Upper lobe of left lung (tissue), 4 donors: ENCODE results near the gene CLCN2.

Experiments
- EP300 ChIP-seq, 4 donors: sonication (generic); formaldehyde crosslinking; IDR thresholded peaks; one replicate each; pipeline ENCODE4 v1.5.1; 2017; ENCODE audit warnings: antibody characterized with exemption in 4 of 4, control low read depth in 2 of 4
- POLR2A ChIP-seq, 4 donors: fragments of 450-650 bp; IDR thresholded peaks; one replicate each; pipeline ENCODE4 v1.5.1; 2016 to 2017; ENCODE audit warnings: antibody characterized with exemption in 4 of 4, mild to moderate bottlenecking in 2 of 4
- POLR2AphosphoS5 ChIP-seq, 2 donors: sonication (generic); formaldehyde crosslinking; IDR thresholded peaks; one replicate each; pipeline ENCODE4 v1.5.1; 2017; ENCODE audit warnings: antibody characterized with exemption in 2 of 2
- TF ChIP-seq, protein P1 (sequence below), 6 experiments: fragments of 450-650 bp in 4 of 6; fragments of 200-600 bp in 2 of 6; sonication (generic) in 2 of 6; IDR thresholded peaks; one replicate each; pipeline ENCODE4 v1.5.1; 2016 to 2019; ENCODE audit warnings: antibody characterized with exemption in 6 of 6

DNA sequence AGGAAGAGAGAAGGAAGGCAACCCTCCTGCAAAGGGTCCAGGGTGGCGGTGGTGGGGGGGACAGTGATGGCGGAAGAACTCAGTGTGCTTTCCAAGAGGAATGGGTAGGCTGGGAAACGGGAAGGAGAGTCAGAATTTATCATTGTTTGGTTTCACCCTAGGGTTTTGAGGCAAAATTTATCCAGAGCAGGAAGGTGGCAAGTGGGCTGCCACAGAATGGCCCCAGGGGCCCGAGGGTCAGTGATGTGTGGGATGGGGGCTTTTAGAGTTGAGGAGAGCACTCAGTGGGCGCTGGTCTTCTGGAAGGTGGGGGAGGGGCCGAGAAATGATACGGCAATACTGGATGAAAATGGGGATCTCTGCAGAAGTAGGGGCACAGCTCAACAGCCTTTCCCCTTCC is 23.4 kb downstream of the CLCN2 start:
- TF ChIP-seq POLR2A (IDR thresholded peaks at IDR 0.05) = no peak
- TF ChIP-seq, protein P1, sequence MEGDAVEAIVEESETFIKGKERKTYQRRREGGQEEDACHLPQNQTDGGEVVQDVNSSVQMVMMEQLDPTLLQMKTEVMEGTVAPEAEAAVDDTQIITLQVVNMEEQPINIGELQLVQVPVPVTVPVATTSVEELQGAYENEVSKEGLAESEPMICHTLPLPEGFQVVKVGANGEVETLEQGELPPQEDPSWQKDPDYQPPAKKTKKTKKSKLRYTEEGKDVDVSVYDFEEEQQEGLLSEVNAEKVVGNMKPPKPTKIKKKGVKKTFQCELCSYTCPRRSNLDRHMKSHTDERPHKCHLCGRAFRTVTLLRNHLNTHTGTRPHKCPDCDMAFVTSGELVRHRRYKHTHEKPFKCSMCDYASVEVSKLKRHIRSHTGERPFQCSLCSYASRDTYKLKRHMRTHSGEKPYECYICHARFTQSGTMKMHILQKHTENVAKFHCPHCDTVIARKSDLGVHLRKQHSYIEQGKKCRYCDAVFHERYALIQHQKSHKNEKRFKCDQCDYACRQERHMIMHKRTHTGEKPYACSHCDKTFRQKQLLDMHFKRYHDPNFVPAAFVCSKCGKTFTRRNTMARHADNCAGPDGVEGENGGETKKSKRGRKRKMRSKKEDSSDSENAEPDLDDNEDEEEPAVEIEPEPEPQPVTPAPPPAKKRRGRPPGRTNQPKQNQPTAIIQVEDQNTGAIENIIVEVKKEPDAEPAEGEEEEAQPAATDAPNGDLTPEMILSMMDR (IDR thresholded peaks at IDR 0.05) = no peak
- no peak for TF ChIP-seq POLR2AphosphoS5 (IDR thresholded peaks at IDR 0.05)
- no peak for TF ChIP-seq EP300 (IDR thresholded peaks at IDR 0.05)
